ENCODE results near the gene FMNL2. TPM values are rescaled to one million over a fixed set of nuclear protein-coding genes. Genes with fewer than 3 reads are reported as not detected.

Gene FMNL2
- polyA plus RNA-seq, 1 donor from 2014 or later = 0.24 TPM

GRCh38 chr2:152413228-152414030, 78.5 kb downstream of the FMNL2 start:
- Mint-ChIP-seq H3K27ac (no peak overlapping the region), H3K4me1 (peaks cover 0 to 5% (median 1%) of the 10 kb centered on the region in 3 donors), H3K36me3 (no peaks in the 10 kb centered on the region), H3K27me3 (no peaks in the 10 kb centered on the region), H3K9me3 (no peaks in the 10 kb centered on the region), H3K4me3 (no peak overlapping the region)

GRCh38 chr2:152415231-152415642, 80.3 kb downstream of the FMNL2 start:
- Mint-ChIP-seq H3K27me3 (no peaks in the 10 kb centered on the region), H3K4me1 (peaks cover 0 to 5% (median 1%) of the 10 kb centered on the region in 3 donors), H3K4me3 (no peak overlapping the region), H3K27ac (no peak overlapping the region), H3K36me3 (no peaks in the 10 kb centered on the region), H3K9me3 (no peaks in the 10 kb centered on the region)

DNA sequence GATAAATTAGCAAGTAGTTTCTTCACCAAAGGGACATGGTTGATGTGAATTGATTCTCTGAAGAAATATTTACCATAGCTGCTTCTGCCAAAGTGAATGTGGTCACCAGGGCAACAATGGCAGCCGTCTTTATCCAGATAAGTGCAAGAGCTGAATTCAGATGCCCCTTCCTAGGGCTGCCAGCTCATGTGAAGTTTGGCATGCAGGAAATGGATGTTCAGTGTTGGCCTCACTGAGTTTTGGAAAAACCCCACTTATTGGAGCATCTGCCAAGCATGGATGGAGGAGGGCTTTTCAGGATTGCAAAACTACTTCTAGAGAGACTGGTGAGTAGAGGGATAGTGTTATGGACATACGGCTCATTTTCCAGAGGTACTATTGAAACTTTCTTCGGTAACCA, 80.8 kb downstream of the FMNL2 start:
- no peak overlapping the region for H3K27ac Mint-ChIP-seq
- peaks cover 0 to 10% (median 1%) of the 10 kb centered on the region in 3 donors for H3K4me1 Mint-ChIP-seq
- no peaks in the 10 kb centered on the region for H3K36me3 Mint-ChIP-seq
- no peak overlapping the region for H3K4me3 Mint-ChIP-seq
- H3K9me3 Mint-ChIP-seq = no peaks in the 10 kb centered on the region
- no peaks in the 10 kb centered on the region for H3K27me3 Mint-ChIP-seq

GRCh38 chr2:152418688-152419087, 83.7 kb downstream of the FMNL2 start:
- Mint-ChIP-seq H3K4me3 (no peak overlapping the region), H3K9me3 (no peaks in the 10 kb centered on the region), H3K4me1 (peaks cover 0 to 9% (median 1%) of the 10 kb centered on the region in 3 donors), H3K27me3 (no peaks in the 10 kb centered on the region), H3K36me3 (no peaks in the 10 kb centered on the region), H3K27ac (no peak overlapping the region)

- peak overlapping the region in 1 of 4 donors; percentile 71 for H3K4me3 Mint-ChIP-seq
- H3K36me3 Mint-ChIP-seq = no peaks in the 10 kb centered on the region
- no peaks in the 10 kb centered on the region for H3K9me3 Mint-ChIP-seq
- peaks cover 0 to 9% (median 1%) of the 10 kb centered on the region in 3 donors for H3K4me1 Mint-ChIP-seq
- no peaks in the 10 kb centered on the region for H3K27me3 Mint-ChIP-seq
- no peak overlapping the region for H3K27ac Mint-ChIP-seq
Observed at GRCh38 chr2:152419944-152420343, 85.0 kb downstream of the FMNL2 start.

DNA sequence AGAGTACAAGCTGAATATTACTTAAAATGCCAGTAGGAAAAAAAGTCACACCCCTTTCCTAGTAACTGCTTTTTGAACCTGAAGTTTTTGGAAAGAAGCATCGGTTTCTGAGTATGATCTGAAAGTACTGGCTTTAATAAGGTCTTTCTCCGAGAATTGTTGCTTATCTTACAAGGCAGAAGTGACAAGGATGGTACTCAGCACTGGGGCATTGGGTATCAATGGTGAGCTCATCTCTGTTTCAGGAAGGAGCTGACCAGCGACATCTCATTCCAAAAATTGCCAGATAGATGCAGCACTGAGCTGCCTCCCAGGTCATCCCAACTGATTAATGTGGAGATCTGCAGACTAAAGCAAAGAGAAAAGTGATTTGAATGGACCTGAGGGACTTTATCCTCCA, 85.4 kb downstream of the FMNL2 start:
- Mint-ChIP-seq H3K4me1 (peaks cover 0 to 9% (median 1%) of the 10 kb centered on the region in 3 donors), H3K27me3 (no peaks in the 10 kb centered on the region), H3K9me3 (no peaks in the 10 kb centered on the region), H3K4me3 (peak overlapping the region in 2 of 4 donors; percentile 14 to 71), H3K27ac (no peak overlapping the region), H3K36me3 (no peaks in the 10 kb centered on the region)

DNA sequence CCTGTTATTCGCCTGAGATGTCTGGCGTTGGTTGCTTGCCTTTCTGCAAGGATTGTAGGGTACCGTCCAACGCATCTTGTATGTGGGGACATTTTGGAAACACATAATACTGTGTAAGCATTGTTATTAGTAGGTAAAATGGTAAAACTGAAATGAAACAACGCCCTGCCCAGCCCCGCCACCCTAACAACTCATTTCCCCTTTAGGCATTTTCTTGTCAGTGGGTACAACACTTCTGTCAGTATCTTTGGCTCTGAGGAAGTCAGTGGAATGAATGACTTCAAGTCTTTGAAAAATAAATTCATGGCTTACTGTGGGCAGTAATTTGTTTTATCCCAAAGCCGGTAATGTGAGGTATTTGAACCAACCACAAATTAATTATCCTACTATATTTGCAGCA, 86.0 kb downstream of the FMNL2 start:
- Mint-ChIP-seq H3K9me3 (no peaks in the 10 kb centered on the region), H3K27ac (no peak overlapping the region), H3K4me3 (peak overlapping the region in 2 of 4 donors; percentile 6 to 71), H3K36me3 (no peaks in the 10 kb centered on the region), H3K4me1 (peaks cover 0 to 9% (median 1%) of the 10 kb centered on the region in 3 donors), H3K27me3 (peaks cover 2% of the 10 kb centered on the region)

GRCh38 chr2:152421521-152422370, 86.8 kb downstream of the FMNL2 start:
- Mint-ChIP-seq H3K9me3 (no peaks in the 10 kb centered on the region), H3K4me3 (no peak overlapping the region), H3K4me1 (peaks cover 0 to 9% (median 1%) of the 10 kb centered on the region in 3 donors), H3K27me3 (peaks cover 2% of the 10 kb centered on the region), H3K36me3 (no peaks in the 10 kb centered on the region), H3K27ac (no peak overlapping the region)

DNA sequence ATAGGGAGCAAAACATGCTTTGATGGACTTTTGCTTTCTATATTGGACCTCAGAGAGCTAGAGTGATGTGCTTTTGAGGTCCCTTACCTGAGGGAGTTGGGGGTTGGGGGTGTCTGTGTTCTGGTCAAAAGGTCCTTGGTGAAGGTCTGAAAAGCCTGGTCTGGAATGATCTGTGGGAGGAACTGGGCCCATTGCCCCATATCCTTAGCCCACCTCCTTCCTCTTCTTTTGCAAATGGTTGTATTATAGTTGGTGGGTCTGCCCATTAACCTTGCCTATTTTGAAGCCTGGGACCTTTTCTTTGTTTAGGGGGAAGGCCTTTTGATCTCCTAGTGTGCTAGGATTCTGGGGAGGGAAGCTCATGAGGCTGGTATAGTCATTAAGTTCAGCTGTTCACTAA, 88.7 kb downstream of the FMNL2 start:
- H3K4me3 Mint-ChIP-seq = no peak overlapping the region
- no peaks in the 10 kb centered on the region for H3K9me3 Mint-ChIP-seq
- H3K27ac Mint-ChIP-seq = no peak overlapping the region
- peaks cover 0 to 9% (median 0%) of the 10 kb centered on the region in 3 donors for H3K4me1 Mint-ChIP-seq
- H3K36me3 Mint-ChIP-seq = no peaks in the 10 kb centered on the region
- peaks cover 2% of the 10 kb centered on the region for H3K27me3 Mint-ChIP-seq

DNA sequence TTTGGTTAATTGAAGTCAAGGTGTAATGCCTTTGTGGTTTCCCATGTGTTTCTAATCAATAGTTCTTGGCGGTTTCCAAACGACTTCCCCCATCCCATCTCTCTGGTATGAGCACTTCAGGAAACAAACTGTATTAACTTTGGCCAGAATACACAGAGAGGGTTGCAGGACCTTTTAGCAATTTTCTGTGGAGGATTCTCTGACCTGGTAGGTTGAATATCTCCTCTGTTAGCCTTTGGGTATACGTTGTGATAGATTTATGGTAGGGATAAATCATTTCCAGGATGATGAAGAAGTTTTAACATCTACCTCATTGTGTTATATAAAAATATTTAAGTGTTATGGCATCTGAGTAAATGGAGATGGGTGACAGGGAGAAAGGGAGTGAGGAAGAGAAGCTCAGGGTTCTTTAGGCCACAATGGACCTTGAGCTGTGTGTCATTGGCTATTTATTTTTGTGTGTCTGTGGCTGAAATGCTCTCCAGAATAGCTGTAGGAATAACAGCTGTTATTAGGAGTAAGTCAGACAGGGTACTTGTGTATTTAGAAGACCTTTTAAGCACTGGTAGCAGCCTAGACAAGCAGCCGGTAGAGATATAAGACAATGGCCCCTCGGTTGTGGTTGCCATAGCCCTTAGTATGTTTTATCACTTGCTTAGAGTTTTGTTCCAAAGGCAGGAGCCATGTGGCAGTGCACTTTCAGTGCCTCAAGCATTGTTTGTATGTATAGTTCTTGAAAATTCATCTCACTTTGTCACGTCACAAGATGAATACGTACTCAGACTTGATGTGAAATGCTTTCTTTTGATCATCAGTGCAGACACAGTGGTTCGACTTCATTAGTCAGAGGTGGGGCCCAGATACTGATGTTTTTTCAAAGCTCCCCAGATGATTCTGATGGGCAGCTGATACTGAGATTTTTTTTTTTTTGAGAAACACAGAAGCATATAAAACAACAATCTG, 91.1 kb downstream of the FMNL2 start:
- Mint-ChIP-seq H3K9me3 (no peaks in the 10 kb centered on the region), H3K4me1 (peaks cover 0 to 4% (median 3%) of the 10 kb centered on the region in 3 donors), H3K4me3 (no peak overlapping the region), H3K27ac (no peak overlapping the region), H3K27me3 (peaks cover 2% of the 10 kb centered on the region), H3K36me3 (no peaks in the 10 kb centered on the region)

DNA sequence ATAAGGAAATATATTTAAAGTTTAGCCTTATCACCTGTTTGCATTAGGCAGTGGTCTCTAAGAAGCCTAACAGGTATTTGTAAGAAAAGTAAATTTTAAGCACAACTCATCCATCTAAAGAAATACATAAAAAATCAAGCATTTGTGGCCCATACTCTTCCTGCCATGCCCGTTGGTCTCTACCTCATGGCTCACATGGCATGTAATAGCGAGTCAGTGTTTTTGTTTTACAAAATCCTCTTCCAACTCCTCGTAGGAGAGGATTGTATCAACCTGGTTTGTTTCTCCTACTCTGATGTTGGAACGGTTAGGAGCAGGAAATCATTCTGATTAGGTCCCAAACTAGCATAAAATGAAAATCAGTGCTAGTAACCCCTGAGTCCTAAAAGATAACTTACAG, 91.8 kb downstream of the FMNL2 start:
- Mint-ChIP-seq H3K4me1 (peaks cover 0 to 3% (median 0%) of the 10 kb centered on the region in 3 donors), H3K9me3 (no peaks in the 10 kb centered on the region), H3K27ac (no peak overlapping the region), H3K36me3 (no peaks in the 10 kb centered on the region), H3K27me3 (peaks cover 2% of the 10 kb centered on the region), H3K4me3 (no peak overlapping the region)

DNA sequence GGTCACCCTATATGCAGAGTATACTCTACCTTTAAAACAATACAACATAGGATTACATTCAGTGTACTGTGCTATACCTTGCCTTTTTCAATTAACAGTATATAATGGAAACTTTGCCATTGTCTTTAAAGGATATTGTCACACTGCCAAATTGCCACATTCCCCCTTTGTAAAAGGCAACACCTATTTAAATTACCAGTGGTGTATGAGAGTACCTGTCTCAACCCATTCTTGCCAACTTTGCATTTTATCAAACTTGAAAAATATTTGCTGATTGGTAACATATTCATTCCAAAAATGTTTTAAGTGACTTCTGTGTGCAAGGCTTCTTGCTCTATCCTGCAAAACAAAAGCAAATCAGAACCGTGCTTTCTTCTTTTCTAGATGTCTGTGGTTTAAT, 92.9 kb downstream of the FMNL2 start:
- no peaks in the 10 kb centered on the region for H3K9me3 Mint-ChIP-seq
- H3K27ac Mint-ChIP-seq = no peak overlapping the region
- H3K27me3 Mint-ChIP-seq = peaks cover 2% of the 10 kb centered on the region
- no peaks in the 10 kb centered on the region for H3K36me3 Mint-ChIP-seq
- H3K4me1 Mint-ChIP-seq = peaks cover 0 to 5% (median 2%) of the 10 kb centered on the region in 3 donors
- H3K4me3 Mint-ChIP-seq = no peak overlapping the region

DNA sequence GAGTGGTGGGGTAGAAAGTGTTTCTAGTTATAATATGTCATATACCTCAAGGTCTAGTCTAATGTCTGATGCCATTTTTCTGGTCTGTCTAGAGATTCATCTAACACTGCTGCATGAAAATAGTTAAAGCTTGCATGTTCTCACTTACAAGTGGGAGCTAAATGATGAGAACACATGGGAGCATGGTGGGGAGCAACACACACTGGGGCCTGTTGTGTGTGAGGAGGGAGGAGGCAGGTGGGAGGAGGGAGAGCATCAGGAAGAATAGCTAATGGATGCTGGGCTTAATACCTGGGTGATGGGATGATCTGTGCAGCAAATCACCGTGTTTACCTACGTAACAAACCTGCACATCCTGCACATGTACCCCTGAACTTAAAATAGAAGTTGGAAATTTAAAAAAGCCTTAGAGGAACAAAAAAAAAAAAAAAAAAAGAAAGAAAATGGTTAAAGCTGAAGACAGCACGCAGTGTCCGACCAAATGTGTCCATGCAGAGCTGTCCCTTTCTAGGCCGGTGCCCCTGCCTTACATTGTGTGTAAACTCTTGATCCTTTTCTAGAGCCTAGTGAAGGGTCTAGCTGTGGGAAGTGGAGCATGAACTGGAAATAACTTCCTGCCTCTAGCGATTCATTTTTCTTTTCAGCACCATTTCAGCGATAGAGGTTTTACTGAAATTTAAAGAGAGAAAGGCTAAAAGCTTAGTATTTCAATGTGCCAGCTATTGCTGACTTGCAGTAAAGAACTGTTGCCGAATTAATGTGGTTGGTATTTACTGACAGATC, 94.0 kb downstream of the FMNL2 start:
- H3K27me3 Mint-ChIP-seq = peaks cover 2% of the 10 kb centered on the region
- H3K9me3 Mint-ChIP-seq = no peaks in the 10 kb centered on the region

DNA sequence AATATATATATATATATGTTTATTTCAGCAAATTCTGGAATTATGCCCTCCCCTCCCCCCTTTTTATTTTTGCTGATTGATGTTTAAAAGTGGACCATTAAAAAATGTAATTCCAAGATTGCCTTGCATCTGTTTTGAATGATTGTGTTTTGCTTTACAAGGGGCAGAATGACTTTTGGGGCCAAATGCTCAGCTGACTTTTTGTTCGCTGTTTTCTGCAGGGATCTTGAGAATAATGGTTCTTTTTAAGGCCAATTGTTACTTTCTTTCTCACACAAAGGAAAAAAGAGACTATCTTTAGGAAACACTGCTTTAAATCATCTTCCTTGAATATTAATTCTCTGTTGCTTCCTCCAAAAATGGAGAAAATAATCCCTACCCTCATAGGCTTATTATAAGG, 95.9 kb downstream of the FMNL2 start:
- Mint-ChIP-seq H3K27ac (no peak overlapping the region), H3K36me3 (no peaks in the 10 kb centered on the region), H3K27me3 (no peaks in the 10 kb centered on the region), H3K4me1 (peaks cover 0 to 5% (median 2%) of the 10 kb centered on the region in 3 donors), H3K9me3 (no peaks in the 10 kb centered on the region), H3K4me3 (no peak overlapping the region)

More for the DNA sequence above, 94.0 kb downstream of the FMNL2 start:
- H3K4me3 Mint-ChIP-seq = peak overlapping the region in 1 of 4 donors; percentile 47
- H3K36me3 Mint-ChIP-seq = no peaks in the 10 kb centered on the region
- H3K27ac Mint-ChIP-seq = no peak overlapping the region
- H3K4me1 Mint-ChIP-seq = peaks cover 0 to 5% (median 2%) of the 10 kb centered on the region in 3 donors
